ENCODE data around the gene QSOX2. TPM values are rescaled to one million over a fixed set of nuclear protein-coding genes. Genes with fewer than 3 reads are reported as not detected.

Gene QSOX2
- total RNA-seq, 1 experiment from 2014 or later = 9.9 TPM

GRCh38 chr9:136219276-136219675, 26.3 kb downstream of the QSOX2 start:
- BruUV-seq (replicated peaks) = no TSS peak
- DNase-seq = peak; percentile 80
- H3K4me3 ChIP-seq (ENCODE audit: low read length) = no peak overlapping the region

GRCh38 chr9:136218673-136219072, 26.9 kb downstream of the QSOX2 start:
- ChIA-PET POLR2A (ENCODE audit: unreplicated experiment) (interaction anchor here (0.6 kb wide), 1 partner anchor 49 kb away, joined by 3 read pairs; no protein-coding TSS in a partner anchor), CTCF (interaction anchor here (1.0 to 1.1 kb wide), 2 partner anchors 10 to 65 kb away, joined by 3 to 5 read pairs; no protein-coding TSS in a partner anchor)
- H3K4me1 ChIP-seq (ENCODE audit: insufficient read depth, low read length) = peaks cover 24% of the 10 kb centered on the region
- peaks cover 21% of the 10 kb centered on the region for H3K36me3 ChIP-seq (ENCODE audit: low read depth, low read length)
- intact Hi-C loops (cut with micrococcal nuclease) = no loop called here
- ATAC-seq (no peak), DNase-seq (no peak)
- H3K27me3 ChIP-seq (ENCODE audit: low read length) = no peaks in the 10 kb centered on the region
- no peaks in the 10 kb centered on the region for H3K79me2 ChIP-seq (ENCODE audit: low read length)
- TF ChIP-seq EZH2phosphoT487 (IDR thresholded peaks at IDR 0.05; ENCODE audit: borderline replicate concordance, low read length) = no peak
- no peak for TF ChIP-seq CTCF (conservative IDR thresholded peaks at IDR 0.05; ENCODE audit: low read depth, low read length)
- TF ChIP-seq EZH2 (IDR thresholded peaks at IDR 0.05; ENCODE audit: low read length, unreplicated experiment) = no peak
- no peaks in the 10 kb centered on the region for H3F3A ChIP-seq (ENCODE audit: low read length, unreplicated experiment)
- no peak overlapping the region for H3K4me3 ChIP-seq (ENCODE audit: low read length)
- no peak overlapping the region for H3K9ac ChIP-seq (ENCODE audit: low read length)
- peaks cover 11% of the 10 kb centered on the region; the same call in 1 of the 2 replicates for H4K20me1 ChIP-seq (ENCODE audit: low read length)
- H3K9me3 ChIP-seq (ENCODE audit: low read length) = no peaks in the 10 kb centered on the region
- no peaks in the 10 kb centered on the region for H3K9me2 ChIP-seq (replicated peaks; ENCODE audit: low read length)
- BruUV-seq (replicated peaks) = no TSS peak
- H3K4me2 ChIP-seq (ENCODE audit: low read length) = 0 out of 2 replicates have a peak overlapping the region, but pooled peaks have one; percentile 69
- no peak overlapping the region for H3K27ac ChIP-seq (ENCODE audit: low read length)
- no peak overlapping the region for H2AFZ ChIP-seq (ENCODE audit: low read length)

More at GRCh38 chr9:136219276-136219675, 26.3 kb downstream of the QSOX2 start:
- ChIA-PET POLR2A (ENCODE audit: unreplicated experiment) (interaction anchor here (0.6 kb wide), 1 partner anchor 49 kb away, joined by 3 read pairs; no protein-coding TSS in a partner anchor), CTCF (interaction anchor here (0.6 to 1.1 kb wide), 4 partner anchors 9 to 77 kb away, joined by 3 to 5 read pairs (median 3); no protein-coding TSS in a partner anchor)
- Histone ChIP-seq H2AFZ (ENCODE audit: low read length) (no peak overlapping the region), H3K4me2 (ENCODE audit: low read length) (peak overlapping the region; percentile 69), H3K4me1 (ENCODE audit: insufficient read depth, low read length) (peaks cover 24% of the 10 kb centered on the region), H3K79me2 (ENCODE audit: low read length) (no peaks in the 10 kb centered on the region), H3K9ac (ENCODE audit: low read length) (no peak overlapping the region), H3F3A (ENCODE audit: low read length, unreplicated experiment) (no peaks in the 10 kb centered on the region), H3K9me2 (replicated peaks; ENCODE audit: low read length) (no peaks in the 10 kb centered on the region), H3K36me3 (ENCODE audit: low read depth, low read length) (peaks cover 15% of the 10 kb centered on the region), H3K27me3 (ENCODE audit: low read length) (no peaks in the 10 kb centered on the region), H4K20me1 (ENCODE audit: low read length) (peaks cover 11% of the 10 kb centered on the region; the same call in 1 of the 2 replicates), H3K9me3 (ENCODE audit: low read length) (no peaks in the 10 kb centered on the region), H3K27ac (ENCODE audit: low read length) (peak overlapping the region; percentile 41)
- ATAC-seq = peak; percentile 67
- TF ChIP-seq CTCF (conservative IDR thresholded peaks at IDR 0.05; ENCODE audit: low read depth, low read length) (no peak), EZH2phosphoT487 (IDR thresholded peaks at IDR 0.05; ENCODE audit: borderline replicate concordance, low read length) (no peak), EZH2 (IDR thresholded peaks at IDR 0.05; ENCODE audit: low read length, unreplicated experiment) (no peak)
- intact Hi-C loops (cut with micrococcal nuclease) = no loop called here

- Histone ChIP-seq H4K20me1 (ENCODE audit: low read length) (peaks cover 11% of the 10 kb centered on the region; the same call in 1 of the 2 replicates), H3F3A (ENCODE audit: low read length, unreplicated experiment) (no peaks in the 10 kb centered on the region), H3K79me2 (ENCODE audit: low read length) (no peaks in the 10 kb centered on the region), H3K9me2 (replicated peaks; ENCODE audit: low read length) (no peaks in the 10 kb centered on the region), H3K4me1 (ENCODE audit: insufficient read depth, low read length) (peaks cover 24% of the 10 kb centered on the region), H3K4me3 (ENCODE audit: low read length) (no peak overlapping the region), H3K36me3 (ENCODE audit: low read depth, low read length) (peaks cover 23% of the 10 kb centered on the region), H2AFZ (ENCODE audit: low read length) (no peak overlapping the region), H3K9me3 (ENCODE audit: low read length) (no peaks in the 10 kb centered on the region), H3K27me3 (ENCODE audit: low read length) (no peaks in the 10 kb centered on the region), H3K27ac (ENCODE audit: low read length) (no peak overlapping the region), H3K4me2 (ENCODE audit: low read length) (no peak overlapping the region), H3K9ac (ENCODE audit: low read length) (no peak overlapping the region)
- ATAC-seq (no peak), DNase-seq (no peak)
- no peak for TF ChIP-seq CTCF (conservative IDR thresholded peaks at IDR 0.05; ENCODE audit: low read depth, low read length)
- no peak for TF ChIP-seq EZH2phosphoT487 (IDR thresholded peaks at IDR 0.05; ENCODE audit: borderline replicate concordance, low read length)
- TF ChIP-seq EZH2 (IDR thresholded peaks at IDR 0.05; ENCODE audit: low read length, unreplicated experiment) = no peak
- no TSS peak for BruUV-seq (replicated peaks)
- ChIA-PET POLR2A (ENCODE audit: unreplicated experiment) (no interaction called here), CTCF (no interaction called here)
- intact Hi-C loops (cut with micrococcal nuclease) = no loop called here
Observed at GRCh38 chr9:136218271-136218670, 27.3 kb downstream of the QSOX2 start.

Measured in PC-3 (cell line).